Osteoblast (primary cell): ENCODE results near the gene DGCR6. TPM values are rescaled to one million over a fixed set of nuclear protein-coding genes. Genes with fewer than 3 reads are reported as not detected.
"Not testable (repeated sequence)": the region's sequence is repeated elsewhere in the genome, so short reads cannot be mapped to it uniquely, and the experiment has no call there.

Experiments used
- DNase-seq: peaks from one replicate; pipeline ENCODE4 v3.0.0; 2011; ENCODE audit warnings: low spot score, mixed read lengths; ENCODE audit not compliant: insufficient read length; ENCODE audit errors: missing footprints
- H2AFZ ChIP-seq: 2 replicates; pipeline ENCODE4 v1.6.0; 2011; ENCODE audit warnings: mild to moderate bottlenecking, low read length
- H3K27ac ChIP-seq: 2 replicates; pipeline ENCODE4 v1.5.1; 2011; ENCODE audit warnings: mild to moderate bottlenecking, low read depth, low read length, moderate library complexity
- H3K27me3 ChIP-seq: 2 replicates; pipeline ENCODE4 v1.6.0; 2012; ENCODE audit warnings: mild to moderate bottlenecking, control low read depth, inconsistent platforms, low read length, moderate library complexity; ENCODE audit not compliant: insufficient read depth
- H3K36me3 ChIP-seq: 2 replicates; pipeline ENCODE4 v1.5.1; 2011; ENCODE audit warnings: mild to moderate bottlenecking, low read length, control low read depth, moderate library complexity; ENCODE audit not compliant: insufficient read depth
- H3K4me1 ChIP-seq: 2 replicates; pipeline ENCODE4 v1.5.1; 2011; ENCODE audit warnings: mild to moderate bottlenecking, low read length, control low read depth, moderate library complexity; ENCODE audit not compliant: insufficient read depth
- H3K4me2 ChIP-seq: 2 replicates; pipeline ENCODE4 v1.6.0; 2011; ENCODE audit warnings: mild to moderate bottlenecking, low read length; ENCODE audit not compliant: insufficient read depth
- H3K4me3 ChIP-seq: fragments of 200-600 bp; sonication (generic); 3 replicates; pipeline ENCODE4 v1.5.1; 2012; ENCODE audit warnings: mild to moderate bottlenecking, low read length, inconsistent platforms; ENCODE audit not compliant: insufficient read depth
- H3K79me2 ChIP-seq: 2 replicates; pipeline ENCODE4 v1.6.0; 2012; ENCODE audit warnings: mild to moderate bottlenecking, low read length, control low read depth, inconsistent platforms; ENCODE audit not compliant: insufficient read depth
- H3K9me3 ChIP-seq: 2 replicates; pipeline ENCODE4 v1.5.1; 2011; ENCODE audit warnings: low read depth, low read length, control low read depth
- H4K20me1 ChIP-seq: 2 replicates; pipeline ENCODE4 v1.6.0; 2012; ENCODE audit warnings: mild to moderate bottlenecking, low read length, control low read depth; ENCODE audit not compliant: insufficient read depth
- total RNA-seq: library from RNA; depleted of rRNA; stranded (reverse); fragments of >200 nt; gene quantifications from 2 replicates; pipeline ENCODE4 v1.2.3, GENCODE V29; 2012
- TF ChIP-seq, protein P1 (sequence below): IDR thresholded peaks from 2 replicates; pipeline ENCODE4 v1.5.1; 2011; ENCODE audit warnings: mild to moderate bottlenecking, low read depth, low read length, moderate library complexity; ENCODE audit errors: extremely low read depth

DGCR6 gene
- total RNA-seq, 1 donor = 1.1 TPM

DNA sequence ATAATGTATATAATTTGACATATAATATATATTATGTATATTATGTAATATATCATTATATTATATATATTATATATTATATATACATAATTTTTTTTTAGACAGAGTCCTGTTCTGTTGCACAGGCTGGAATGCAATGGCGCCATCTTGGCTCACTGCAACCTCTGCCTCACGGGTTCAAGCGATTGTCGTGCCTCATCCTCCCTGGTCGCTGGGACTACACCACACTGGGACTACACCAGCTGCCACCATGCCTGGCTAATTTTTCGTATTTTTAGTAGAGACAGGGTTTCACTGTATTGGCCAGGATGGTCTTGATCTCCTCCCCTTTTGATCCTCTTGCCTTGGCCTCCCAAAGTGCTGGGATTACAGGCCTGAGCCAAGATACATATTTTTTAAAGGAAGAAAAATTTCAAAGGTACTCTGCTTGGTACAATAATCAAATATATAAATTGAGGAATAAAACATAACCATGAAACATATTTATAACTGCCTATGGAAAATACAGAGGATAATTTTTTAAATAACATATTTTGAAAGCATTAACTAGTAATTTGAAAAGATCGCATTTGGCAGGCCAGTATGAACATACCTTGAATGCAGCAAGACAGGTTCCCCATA lies 10.0 kb upstream of the DGCR6 start:
- not testable (repeated sequence) for H3K9me3 ChIP-seq, H3K27ac ChIP-seq, H3K79me2 ChIP-seq, H2AFZ ChIP-seq, H4K20me1 ChIP-seq, DNase-seq, H3K4me1 ChIP-seq, H3K4me2 ChIP-seq, H3K4me3 ChIP-seq, H3K27me3 ChIP-seq, H3K36me3 ChIP-seq

DNA sequence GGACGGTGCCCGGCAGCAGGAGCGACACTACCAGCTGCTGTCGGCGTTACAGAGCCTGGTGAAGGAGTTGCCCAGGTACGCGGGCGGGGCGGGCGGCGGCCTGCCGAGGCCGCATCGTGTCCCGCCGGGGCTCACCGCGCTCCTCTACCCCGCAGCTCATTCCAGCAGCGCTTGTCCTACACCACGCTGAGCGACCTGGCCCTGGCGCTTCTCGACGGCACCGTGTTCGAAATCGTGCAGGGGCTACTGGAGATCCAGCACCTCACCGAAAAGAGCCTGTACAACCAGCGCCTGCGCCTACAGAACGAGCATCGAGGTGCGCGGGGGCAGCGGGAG lies 258 bp downstream of the DGCR6 start:
- not testable (repeated sequence) for H3K4me1 ChIP-seq, H3K36me3 ChIP-seq, H3K4me2 ChIP-seq, DNase-seq, H3K27ac ChIP-seq, H3K79me2 ChIP-seq, H3K9me3 ChIP-seq, H2AFZ ChIP-seq, H3K4me3 ChIP-seq, H3K27me3 ChIP-seq, H4K20me1 ChIP-seq

DNA sequence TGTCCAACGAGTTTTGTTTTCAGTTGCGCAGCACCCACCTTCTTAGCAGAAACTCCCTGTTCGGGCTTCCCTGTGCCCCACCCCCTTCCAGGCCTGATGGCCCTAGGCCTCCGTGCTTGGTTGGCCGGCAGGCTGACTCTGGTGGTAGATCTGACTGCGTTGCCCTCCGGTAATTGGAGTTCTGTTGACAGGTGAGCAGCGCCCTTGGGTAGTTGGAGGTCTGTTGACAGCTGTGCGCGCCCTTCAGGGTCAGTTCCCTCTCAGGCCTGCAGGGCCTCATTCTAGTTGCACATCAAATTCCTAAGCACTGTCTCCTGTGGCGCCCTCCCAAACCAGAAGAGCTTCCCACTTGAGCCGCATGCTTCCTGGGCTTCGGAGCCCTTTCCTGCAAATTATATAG lies 776 bp downstream of the DGCR6 start:
- Histone ChIP-seq H3K79me2 (no peaks in the 10 kb centered on the region), H3K4me3 (no peak overlapping the region), H2AFZ (no peak overlapping the region), H3K27ac (no peak overlapping the region), H3K4me2 (no peak overlapping the region), H3K9me3 (no peaks in the 10 kb centered on the region), H3K4me1 (no peaks in the 10 kb centered on the region), H3K27me3 (no peaks in the 10 kb centered on the region), H3K36me3 (no peaks in the 10 kb centered on the region), H4K20me1 (no peaks in the 10 kb centered on the region)
- TF ChIP-seq, protein P1, sequence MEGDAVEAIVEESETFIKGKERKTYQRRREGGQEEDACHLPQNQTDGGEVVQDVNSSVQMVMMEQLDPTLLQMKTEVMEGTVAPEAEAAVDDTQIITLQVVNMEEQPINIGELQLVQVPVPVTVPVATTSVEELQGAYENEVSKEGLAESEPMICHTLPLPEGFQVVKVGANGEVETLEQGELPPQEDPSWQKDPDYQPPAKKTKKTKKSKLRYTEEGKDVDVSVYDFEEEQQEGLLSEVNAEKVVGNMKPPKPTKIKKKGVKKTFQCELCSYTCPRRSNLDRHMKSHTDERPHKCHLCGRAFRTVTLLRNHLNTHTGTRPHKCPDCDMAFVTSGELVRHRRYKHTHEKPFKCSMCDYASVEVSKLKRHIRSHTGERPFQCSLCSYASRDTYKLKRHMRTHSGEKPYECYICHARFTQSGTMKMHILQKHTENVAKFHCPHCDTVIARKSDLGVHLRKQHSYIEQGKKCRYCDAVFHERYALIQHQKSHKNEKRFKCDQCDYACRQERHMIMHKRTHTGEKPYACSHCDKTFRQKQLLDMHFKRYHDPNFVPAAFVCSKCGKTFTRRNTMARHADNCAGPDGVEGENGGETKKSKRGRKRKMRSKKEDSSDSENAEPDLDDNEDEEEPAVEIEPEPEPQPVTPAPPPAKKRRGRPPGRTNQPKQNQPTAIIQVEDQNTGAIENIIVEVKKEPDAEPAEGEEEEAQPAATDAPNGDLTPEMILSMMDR = no peak
- DNase-seq = no peak

DNA sequence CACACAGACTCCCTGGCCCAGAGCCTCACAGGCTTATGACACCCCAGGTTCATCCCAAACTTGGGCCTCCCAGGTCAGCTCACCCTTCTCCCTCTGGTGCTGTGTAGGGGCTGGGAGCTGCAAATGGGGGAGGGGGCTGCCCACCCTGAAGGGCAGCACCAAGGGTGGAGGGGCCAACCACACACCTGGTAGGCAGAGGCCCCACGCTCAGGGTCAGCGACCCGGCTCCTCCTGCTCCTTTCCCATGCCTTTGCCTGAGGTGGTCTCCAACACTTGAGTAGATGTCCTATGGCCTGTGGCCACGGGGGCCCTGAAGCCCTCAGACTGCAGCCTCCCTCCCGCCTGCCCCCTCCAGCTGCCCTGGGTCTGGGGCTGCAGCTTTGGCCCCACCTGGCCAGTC lies 3.4 kb downstream of the DGCR6 start:
- H3K4me1 ChIP-seq = no peaks in the 10 kb centered on the region

DNA sequence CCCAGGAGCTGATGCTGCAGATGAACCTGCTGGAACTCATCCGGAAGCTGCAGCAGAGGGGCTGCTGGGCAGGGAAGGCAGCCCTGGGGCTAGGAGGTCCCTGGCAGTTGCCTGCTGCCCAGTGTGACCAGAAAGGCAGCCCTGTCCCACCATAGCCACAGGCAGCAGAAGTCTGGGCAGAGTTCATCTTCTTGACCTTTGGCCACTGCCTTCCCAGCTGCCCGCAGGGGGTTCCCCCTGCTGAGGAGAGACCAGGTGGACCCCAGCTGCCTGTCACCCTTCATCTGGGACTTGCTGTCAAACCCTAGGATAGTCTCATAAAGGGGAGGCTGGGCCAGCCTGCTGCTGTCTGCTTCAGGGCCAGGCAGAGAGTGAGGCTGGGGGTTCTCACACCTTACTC lies 5.4 kb downstream of the DGCR6 start:
- not testable (repeated sequence) for H4K20me1 ChIP-seq, H3K9me3 ChIP-seq, H3K4me3 ChIP-seq, DNase-seq, H3K27me3 ChIP-seq, H3K79me2 ChIP-seq, H2AFZ ChIP-seq, H3K36me3 ChIP-seq, H3K4me1 ChIP-seq, H3K27ac ChIP-seq, H3K4me2 ChIP-seq

More for the DNA sequence above, 3.4 kb downstream of the DGCR6 start:
- H3K36me3 ChIP-seq = no peaks in the 10 kb centered on the region
- no peak overlapping the region for H3K4me2 ChIP-seq
- H3K4me3 ChIP-seq = no peak overlapping the region
- TF ChIP-seq, protein P1 = no peak
- no peak overlapping the region for H3K27ac ChIP-seq
- H3K27me3 ChIP-seq = no peaks in the 10 kb centered on the region
- H3K9me3 ChIP-seq = no peaks in the 10 kb centered on the region
- no peak overlapping the region for H2AFZ ChIP-seq
- no peak for DNase-seq
- no peaks in the 10 kb centered on the region for H3K79me2 ChIP-seq
- no peaks in the 10 kb centered on the region for H4K20me1 ChIP-seq

DNA sequence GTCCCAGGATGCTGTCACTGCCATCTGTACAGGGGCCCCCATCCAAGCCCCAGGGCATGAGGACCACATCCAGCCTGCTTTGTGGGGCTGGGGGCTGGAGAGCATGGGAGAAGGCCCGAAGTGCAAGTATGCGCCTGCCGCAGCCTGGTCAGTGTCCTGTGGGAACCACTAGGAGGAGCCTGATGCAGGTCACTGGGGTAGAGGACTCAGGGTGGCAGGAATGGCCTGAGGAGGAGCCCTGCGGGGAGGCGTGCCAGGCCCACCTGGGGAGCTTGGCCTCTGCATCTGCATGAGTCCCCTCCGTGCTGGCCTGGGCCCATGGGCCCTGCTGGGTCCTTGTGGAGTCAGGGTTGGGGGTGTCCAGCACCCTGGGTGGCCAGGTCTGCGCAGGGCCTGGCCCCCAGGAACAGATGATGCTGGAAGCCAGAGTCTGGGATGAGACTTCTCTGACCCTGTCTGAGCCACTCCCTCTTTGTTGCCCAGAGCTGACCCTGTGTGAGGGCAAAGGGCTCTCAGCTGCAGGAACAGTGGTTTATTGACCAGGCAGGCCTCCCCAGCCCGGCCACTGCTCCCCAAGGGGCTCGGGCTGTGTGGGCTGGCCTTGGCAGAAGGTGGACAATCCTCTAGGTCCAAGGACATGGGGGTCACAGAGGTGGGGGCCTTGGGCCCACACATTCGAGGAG lies 6.3 kb downstream of the DGCR6 start:
- not testable (repeated sequence) for H3K79me2 ChIP-seq, H4K20me1 ChIP-seq, H3K4me2 ChIP-seq, H3K4me1 ChIP-seq, H2AFZ ChIP-seq, H3K27ac ChIP-seq, H3K36me3 ChIP-seq, H3K4me3 ChIP-seq, DNase-seq, H3K9me3 ChIP-seq, H3K27me3 ChIP-seq

DNA sequence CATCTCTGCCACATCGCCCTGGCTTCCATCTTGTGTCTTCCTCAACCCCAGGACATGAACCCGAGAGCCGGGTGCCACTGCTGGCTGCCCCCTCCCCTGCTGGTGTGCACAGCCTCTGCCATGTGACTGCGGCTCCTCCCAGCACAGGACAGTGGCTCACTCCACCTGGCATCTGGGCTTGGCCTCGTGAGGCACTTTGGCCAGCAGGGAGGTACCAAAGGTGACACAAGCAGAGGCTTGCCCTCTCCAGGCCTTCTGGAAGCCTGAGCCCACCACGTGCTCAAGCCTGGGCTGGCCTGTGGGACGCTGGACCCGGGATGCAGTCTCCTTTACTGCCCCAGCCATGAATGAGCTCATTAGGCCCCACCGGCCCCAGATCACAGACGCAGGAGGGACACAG lies 8.4 kb downstream of the DGCR6 start:
- not testable (repeated sequence) for H3K79me2 ChIP-seq, H3K27me3 ChIP-seq, H3K27ac ChIP-seq, H2AFZ ChIP-seq, H3K4me3 ChIP-seq, DNase-seq, H3K4me1 ChIP-seq, H3K36me3 ChIP-seq, H3K9me3 ChIP-seq, H3K4me2 ChIP-seq, H4K20me1 ChIP-seq
